Stimulated activated CD4-positive, alpha-beta T cell treated with anti-CD3 and anti-CD28 coated beads, Interleukin-2, amount 100 ng/mL, for 48 hours (primary cell): ENCODE results near the gene CCL2.

ENCODE experiments used
- DNase-seq, 2 donors: peaks; one replicate each; pipeline ENCODE4 v3.0.0-alpha.2; 2020

The CCL2 gene

GRCh38 chr17:34242587-34243363 lies 12.3 kb upstream of the CCL2 start:
- DNase-seq, result no peak

- DNase-seq, result no peak
Measured at GRCh38 chr17:34243364-34244320, 11.4 kb upstream of the CCL2 start.

GRCh38 chr17:34245351-34245905 lies 9.7 kb upstream of the CCL2 start:
- DNase-seq, result no peak

- DNase-seq, result no peak
Measured at GRCh38 chr17:34246446-34246845, 8.6 kb upstream of the CCL2 start.

- no peak for DNase-seq
Measured at GRCh38 chr17:34246881-34247280, 8.2 kb upstream of the CCL2 start.

GRCh38 chr17:34248511-34249024 lies 6.5 kb upstream of the CCL2 start:
- DNase-seq, result no peak

GRCh38 chr17:34249061-34249460 lies 6.0 kb upstream of the CCL2 start:
- no peak for DNase-seq

- no peak for DNase-seq
Measured at GRCh38 chr17:34249478-34249877, 5.6 kb upstream of the CCL2 start.

GRCh38 chr17:34251186-34251585 lies 3.9 kb upstream of the CCL2 start:
- no peak for DNase-seq

GRCh38 chr17:34252095-34252443 lies 3.0 kb upstream of the CCL2 start:
- no peak for DNase-seq

GRCh38 chr17:34252444-34253138 lies 2.5 kb upstream of the CCL2 start:
- no peak for DNase-seq

- DNase-seq, result no peak
Measured at GRCh38 chr17:34253139-34253525, 2.0 kb upstream of the CCL2 start.

GRCh38 chr17:34254146-34254545 lies 939 bp upstream of the CCL2 start:
- no peak for DNase-seq

- no peak for DNase-seq
Measured at GRCh38 chr17:34255381-34255732, 272 bp downstream of the CCL2 start.

GRCh38 chr17:34255841-34256240 lies 756 bp downstream of the CCL2 start:
- DNase-seq, result no peak

- DNase-seq, result no peak
Measured at GRCh38 chr17:34257299-34257985, 2.4 kb downstream of the CCL2 start.

- no peak for DNase-seq
Measured at GRCh38 chr17:34257986-34258326, 2.9 kb downstream of the CCL2 start.

- no peak for DNase-seq
Measured at GRCh38 chr17:34259146-34259545, 4.1 kb downstream of the CCL2 start.

- no peak for DNase-seq
Measured at GRCh38 chr17:34260861-34261260, 5.8 kb downstream of the CCL2 start.

GRCh38 chr17:34261568-34262337 lies 6.7 kb downstream of the CCL2 start:
- DNase-seq, result no peak

GRCh38 chr17:34265711-34266110 lies 10.6 kb downstream of the CCL2 start:
- no peak for DNase-seq

GRCh38 chr17:34269969-34270368 lies 14.9 kb downstream of the CCL2 start, which contains the start of gene CCL7:
CCL7 (plus strand) TSS chr17:34270221; CDS start chr17:34270291, 70 bp downstream.
- DNase-seq, result no peak
